ENCODE measurements around the gene OR4K1.

DNA sequence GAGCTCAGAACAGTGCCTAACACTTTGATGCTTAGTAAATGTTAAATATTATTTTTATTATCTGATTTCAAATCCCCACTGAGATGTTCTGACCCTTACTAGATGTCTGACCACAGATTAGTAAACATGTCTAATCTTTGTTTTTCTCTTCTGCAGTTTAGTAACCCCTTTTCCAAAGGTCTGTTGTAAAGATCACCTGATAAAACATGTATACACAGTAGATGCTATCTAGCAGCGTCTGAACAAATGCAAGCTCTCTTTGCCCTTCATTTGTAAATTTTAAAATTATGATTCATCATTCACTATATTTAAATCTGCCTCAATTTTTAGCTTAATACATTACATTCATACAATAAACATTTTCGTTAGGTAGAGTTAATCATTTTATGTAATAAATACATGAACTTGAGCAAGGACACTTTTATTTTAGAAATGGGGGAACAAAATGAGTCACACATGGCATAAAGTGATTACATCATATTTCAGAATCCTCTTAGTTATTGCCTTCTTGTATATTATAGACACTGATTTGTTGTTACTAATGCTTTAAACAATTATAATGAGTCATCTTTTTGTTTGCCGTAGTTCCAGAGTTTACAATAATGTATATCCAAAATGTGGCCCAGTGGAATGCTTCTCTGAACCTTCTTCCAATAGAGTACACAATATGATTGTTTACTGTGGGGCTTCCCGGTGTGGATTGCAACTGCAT is 12.0 kb upstream of the OR4K1 start:
- TF ChIP-seq CSDC2 (CRISPR knock-in tag; IDR thresholded peaks at IDR 0.05), result no peak
- TF ChIP-seq, protein P1, sequence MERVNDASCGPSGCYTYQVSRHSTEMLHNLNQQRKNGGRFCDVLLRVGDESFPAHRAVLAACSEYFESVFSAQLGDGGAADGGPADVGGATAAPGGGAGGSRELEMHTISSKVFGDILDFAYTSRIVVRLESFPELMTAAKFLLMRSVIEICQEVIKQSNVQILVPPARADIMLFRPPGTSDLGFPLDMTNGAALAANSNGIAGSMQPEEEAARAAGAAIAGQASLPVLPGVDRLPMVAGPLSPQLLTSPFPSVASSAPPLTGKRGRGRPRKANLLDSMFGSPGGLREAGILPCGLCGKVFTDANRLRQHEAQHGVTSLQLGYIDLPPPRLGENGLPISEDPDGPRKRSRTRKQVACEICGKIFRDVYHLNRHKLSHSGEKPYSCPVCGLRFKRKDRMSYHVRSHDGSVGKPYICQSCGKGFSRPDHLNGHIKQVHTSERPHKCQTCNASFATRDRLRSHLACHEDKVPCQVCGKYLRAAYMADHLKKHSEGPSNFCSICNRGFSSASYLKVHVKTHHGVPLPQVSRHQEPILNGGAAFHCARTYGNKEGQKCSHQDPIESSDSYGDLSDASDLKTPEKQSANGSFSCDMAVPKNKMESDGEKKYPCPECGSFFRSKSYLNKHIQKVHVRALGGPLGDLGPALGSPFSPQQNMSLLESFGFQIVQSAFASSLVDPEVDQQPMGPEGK (CRISPR knock-in tag; IDR thresholded peaks at IDR 0.05; ENCODE audit: borderline replicate concordance), result no peak
- TF ChIP-seq ZNF8 (CRISPR knock-in tag; IDR thresholded peaks at IDR 0.05), result no peak
- TF ChIP-seq, protein P2, sequence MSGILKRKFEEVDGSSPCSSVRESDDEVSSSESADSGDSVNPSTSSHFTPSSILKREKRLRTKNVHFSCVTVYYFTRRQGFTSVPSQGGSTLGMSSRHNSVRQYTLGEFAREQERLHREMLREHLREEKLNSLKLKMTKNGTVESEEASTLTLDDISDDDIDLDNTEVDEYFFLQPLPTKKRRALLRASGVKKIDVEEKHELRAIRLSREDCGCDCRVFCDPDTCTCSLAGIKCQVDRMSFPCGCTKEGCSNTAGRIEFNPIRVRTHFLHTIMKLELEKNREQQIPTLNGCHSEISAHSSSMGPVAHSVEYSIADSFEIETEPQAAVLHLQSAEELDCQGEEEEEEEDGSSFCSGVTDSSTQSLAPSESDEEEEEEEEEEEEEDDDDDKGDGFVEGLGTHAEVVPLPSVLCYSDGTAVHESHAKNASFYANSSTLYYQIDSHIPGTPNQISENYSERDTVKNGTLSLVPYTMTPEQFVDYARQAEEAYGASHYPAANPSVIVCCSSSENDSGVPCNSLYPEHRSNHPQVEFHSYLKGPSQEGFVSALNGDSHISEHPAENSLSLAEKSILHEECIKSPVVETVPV (CRISPR knock-in tag; IDR thresholded peaks at IDR 0.05), result no peak
- TF ChIP-seq ZFP30 (CRISPR knock-in tag; IDR thresholded peaks at IDR 0.05), result no peak
- no peak for TF ChIP-seq OSR1 (CRISPR knock-in tag; IDR thresholded peaks at IDR 0.05)
- TF ChIP-seq ZNF565 (CRISPR knock-in tag; conservative IDR thresholded peaks at IDR 0.05; ENCODE audit: low read depth), result no peak
- TF ChIP-seq, protein P3, sequence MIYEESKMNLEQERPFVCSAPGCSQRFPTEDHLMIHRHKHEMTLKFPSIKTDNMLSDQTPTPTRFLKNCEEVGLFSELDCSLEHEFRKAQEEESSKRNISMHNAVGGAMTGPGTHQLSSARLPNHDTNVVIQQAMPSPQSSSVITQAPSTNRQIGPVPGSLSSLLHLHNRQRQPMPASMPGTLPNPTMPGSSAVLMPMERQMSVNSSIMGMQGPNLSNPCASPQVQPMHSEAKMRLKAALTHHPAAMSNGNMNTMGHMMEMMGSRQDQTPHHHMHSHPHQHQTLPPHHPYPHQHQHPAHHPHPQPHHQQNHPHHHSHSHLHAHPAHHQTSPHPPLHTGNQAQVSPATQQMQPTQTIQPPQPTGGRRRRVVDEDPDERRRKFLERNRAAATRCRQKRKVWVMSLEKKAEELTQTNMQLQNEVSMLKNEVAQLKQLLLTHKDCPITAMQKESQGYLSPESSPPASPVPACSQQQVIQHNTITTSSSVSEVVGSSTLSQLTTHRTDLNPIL (CRISPR knock-in tag; IDR thresholded peaks at IDR 0.05; ENCODE audit: low read depth), result no peak
- TF ChIP-seq ZFP3 (CRISPR knock-in tag; IDR thresholded peaks at IDR 0.05), result no peak
- TF ChIP-seq TCF4 (CRISPR knock-in tag; IDR thresholded peaks at IDR 0.05; ENCODE audit: borderline replicate concordance), result no peak
- TF ChIP-seq GLIS3 (CRISPR knock-in tag; IDR thresholded peaks at IDR 0.05), result no peak
- no peak for TF ChIP-seq ZC3H10 (CRISPR knock-in tag; IDR thresholded peaks at IDR 0.05)
